22Rv1 (cell line): ENCODE measurements around the gene CD72.

Experiments used
- CTCF ChIP-seq: fragments of 450-650 bp; IDR thresholded peaks from 2 replicates; pipeline ENCODE4 v1.5.1; 2017; ENCODE audit warnings: mild to moderate bottlenecking
- ZFX ChIP-seq: fragments of 450-650 bp; IDR thresholded peaks from 2 replicates; pipeline ENCODE4 v1.6.1; 2017; ENCODE audit warnings: antibody characterized with exemption, borderline replicate concordance

- TF ChIP-seq CTCF (no peak), ZFX (no peak)
Observed at GRCh38 chr9:35570709-35571504, 47.3 kb downstream of the CD72 start.
